Gastrocnemius medialis (tissue), 4 donors: ENCODE data around the gene PPP1R8. TPM values are rescaled to one million over a fixed set of nuclear protein-coding genes. Genes with fewer than 3 reads are reported as not detected.
A peak's percentile ranks its signal among the peaks of the same experiment; 100 is the strongest.

ENCODE experiments used
- ATAC-seq, 2 donors: fragments of 150-250 bp; one replicate each; pipeline ENCODE4 v1.9.1; 2016
- DNase-seq, 2 donors: peaks; one replicate each; pipeline ENCODE4 v3.0.0-alpha.2; 2019
- H3K27ac ChIP-seq, 4 donors: fragments of 200-600 bp; sonication (generic); 1 replicate in 1 of 4; 2 replicates in 3 of 4; pipeline ENCODE4 v1.5.1; 2016 to 2018; ENCODE audit warnings: mild to moderate bottlenecking in 2 of 4, moderate library complexity in 1 of 4
- H3K27me3 ChIP-seq, 3 donors: fragments of 200-600 bp; sonication (generic) in 2 of 3; 1 replicate in 1 of 3; 2 replicates in 2 of 3; pipeline versions ENCODE4 v1.5.1 to v1.6.0; 2016 to 2019; ENCODE audit warnings: mild to moderate bottlenecking in 1 of 3, moderate library complexity in 1 of 3
- H3K36me3 ChIP-seq, 2 donors: fragments of 200-600 bp; sonication (generic) in 1 of 2; one replicate each; pipeline ENCODE4 v1.5.1; 2017 to 2018
- H3K4me1 ChIP-seq, 2 donors: fragments of 200-600 bp; sonication (generic) in 1 of 2; one replicate each; pipeline ENCODE4 v1.5.1; 2016 to 2017; ENCODE audit warnings: mild to moderate bottlenecking in 2 of 2
- H3K4me3 ChIP-seq, 4 donors: fragments of 200-600 bp; sonication (generic) in 3 of 4; 1 replicate in 1 of 4; 2 replicates in 3 of 4; pipeline ENCODE4 v1.5.1; 2016 to 2019; ENCODE audit warnings: mild to moderate bottlenecking in 2 of 4
- H3K9me3 ChIP-seq, 3 donors: fragments of 200-600 bp; sonication (generic) in 2 of 3; 1 replicate in 1 of 3; 2 replicates in 2 of 3; pipeline ENCODE4 v1.5.1; 2016 to 2019
- CTCF ChIP-seq, 5 experiments: fragments of 450-650 bp in 3 of 5; fragments of 200-600 bp in 2 of 5; sonication (generic) in 2 of 5; IDR thresholded peaks in 4 of 5; conservative IDR thresholded peaks in 1 of 5; 1 replicate in 4 of 5; 2 replicates in 1 of 5; pipeline ENCODE4 v1.5.1; 2016 to 2019; ENCODE audit warnings: antibody characterized with exemption in 5 of 5, mild to moderate bottlenecking in 3 of 5, moderate library complexity in 3 of 5
- POLR2A ChIP-seq, 2 donors: fragments of 450-650 bp; IDR thresholded peaks; one replicate each; pipeline ENCODE4 v1.6.1; 2017; ENCODE audit warnings: antibody characterized with exemption in 2 of 2, mild to moderate bottlenecking in 2 of 2, moderate library complexity in 2 of 2
- in situ Hi-C, 4 donors: fragments of 200-750 bp; cut with MboI; loops; one replicate each; pipeline versions ENCODE4 v1.15.0 to v1.8.0; 2017; ENCODE audit warnings: low sequenced_read_pairs in 4 of 4
- intact Hi-C: fragments of 100-400 bp; cut with DNase I; formaldehyde crosslinking; loops from one replicate; pipeline ENCODE4 v1.15.1; 2023; ENCODE audit warnings: low total_unique reads
- total RNA-seq, 4 donors: library from RNA; depleted of rRNA; stranded (reverse); fragments of >200 nt; gene quantifications; one replicate each; pipeline versions ENCODE4 v1.1.0 to v1.2.3, GENCODE V29; 2016

Gene PPP1R8
- total RNA-seq, 4 donors from 2014 or later = 18.0 to 27.3 (median 25.0) TPM

- Histone ChIP-seq H3K36me3 (no peaks in the 10 kb centered on the region), H3K4me1 (no peaks in the 10 kb centered on the region), H3K9me3 (no peaks in the 10 kb centered on the region), H3K4me3 (no peak overlapping the region), H3K27me3 (no peaks in the 10 kb centered on the region), H3K27ac (no peak overlapping the region)
- DNase-seq (no peak), ATAC-seq (no peak)
- in situ Hi-C loops (no loop called here), intact Hi-C loops (no loop called here)
- TF ChIP-seq POLR2A (IDR thresholded peaks at IDR 0.05) = no peak
- no peak for TF ChIP-seq CTCF (IDR thresholded peaks at IDR 0.05 in 4 of 5, conservative IDR thresholded peaks at IDR 0.05 in 1 of 5)
Measured at GRCh38 chr1:27883536-27883935, 53.0 kb downstream of the PPP1R8 start.

GRCh38 chr1:27884006-27884954 is 53.7 kb downstream of the PPP1R8 start:
- Histone ChIP-seq H3K9me3 (no peaks in the 10 kb centered on the region), H3K27ac (peak overlapping the region; percentile 2 to 46 (median 34)), H3K27me3 (no peaks in the 10 kb centered on the region), H3K4me3 (no peak overlapping the region), H3K36me3 (no peaks in the 10 kb centered on the region), H3K4me1 (no peaks in the 10 kb centered on the region)
- in situ Hi-C loops = no loop called here
- no peak for TF ChIP-seq POLR2A (IDR thresholded peaks at IDR 0.05)
- DNase-seq = peak in 1 of 2 donors; percentile 16
- intact Hi-C loops = no loop called here
- ATAC-seq = no peak

GRCh38 chr1:27885114-27885528 is 54.5 kb downstream of the PPP1R8 start:
- DNase-seq = no peak
- no peak for TF ChIP-seq CTCF (IDR thresholded peaks at IDR 0.05 in 4 of 5, conservative IDR thresholded peaks at IDR 0.05 in 1 of 5)
- TF ChIP-seq POLR2A (IDR thresholded peaks at IDR 0.05) = no peak
- peak; percentile 14 for ATAC-seq
- no peaks in the 10 kb centered on the region for H3K4me1 ChIP-seq
- no peaks in the 10 kb centered on the region for H3K36me3 ChIP-seq
- no peaks in the 10 kb centered on the region for H3K27me3 ChIP-seq
- in situ Hi-C loops = no loop called here
- H3K9me3 ChIP-seq = no peaks in the 10 kb centered on the region
- no peak overlapping the region for H3K4me3 ChIP-seq
- peak overlapping the region in 3 of 4 donors; percentile 33 to 52 (median 51) for H3K27ac ChIP-seq
- intact Hi-C loops = no loop called here

GRCh38 chr1:27885621-27886352 is 55.2 kb downstream of the PPP1R8 start:
- no peak for TF ChIP-seq CTCF (IDR thresholded peaks at IDR 0.05 in 4 of 5, conservative IDR thresholded peaks at IDR 0.05 in 1 of 5)
- TF ChIP-seq POLR2A (IDR thresholded peaks at IDR 0.05) = no peak
- intact Hi-C loops (no loop called here), in situ Hi-C loops (no loop called here)
- Histone ChIP-seq H3K9me3 (no peaks in the 10 kb centered on the region), H3K27me3 (no peaks in the 10 kb centered on the region), H3K27ac (peak overlapping the region; percentile 18 to 52 (median 42)), H3K36me3 (peaks cover 0 to 6% of the 10 kb centered on the region in 2 donors), H3K4me1 (no peaks in the 10 kb centered on the region), H3K4me3 (no peak overlapping the region)
- no peak for ATAC-seq
- no peak for DNase-seq

GRCh38 chr1:27886353-27886679 is 55.7 kb downstream of the PPP1R8 start:
- H3K36me3 ChIP-seq = peaks cover 0 to 11% of the 10 kb centered on the region in 2 donors
- DNase-seq (no peak), ATAC-seq (no peak)
- no peak for TF ChIP-seq CTCF (IDR thresholded peaks at IDR 0.05 in 4 of 5, conservative IDR thresholded peaks at IDR 0.05 in 1 of 5)
- TF ChIP-seq POLR2A (IDR thresholded peaks at IDR 0.05) = no peak
- in situ Hi-C loops (no loop called here), intact Hi-C loops (no loop called here)
- no peak overlapping the region for H3K4me3 ChIP-seq
- no peaks in the 10 kb centered on the region for H3K9me3 ChIP-seq
- H3K27ac ChIP-seq = peak overlapping the region in 2 of 4 donors; percentile 18 to 26
- H3K4me1 ChIP-seq = no peaks in the 10 kb centered on the region
- no peaks in the 10 kb centered on the region for H3K27me3 ChIP-seq
